ENCODE results near the gene HOXB3.

HOXB3 gene

GRCh38 chr17:48556576-48557401, 33.3 kb downstream of the HOXB3 start:
- DNase-seq (ENCODE audit: low spot score), result no peak

DNA sequence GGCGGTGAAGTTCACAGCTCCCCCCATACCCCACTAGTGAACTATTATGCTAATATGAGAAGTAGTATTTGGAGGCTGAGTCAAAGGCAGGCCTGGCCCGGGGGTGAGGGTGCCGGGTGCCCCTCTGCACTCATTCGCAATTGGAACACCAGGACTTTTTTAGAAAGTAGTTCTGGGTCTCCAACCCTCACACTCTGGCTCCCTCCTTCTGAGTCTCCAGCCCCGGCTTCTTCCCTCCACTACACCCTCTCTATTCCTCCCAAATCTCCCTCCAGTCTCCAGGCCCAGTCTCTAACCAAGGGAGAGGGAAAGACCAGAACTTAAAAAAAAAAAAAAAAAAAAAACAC, 33.8 kb downstream of the HOXB3 start:
- DNase-seq (ENCODE audit: low spot score), result no peak

GRCh38 chr17:48555258-48556228, 34.5 kb downstream of the HOXB3 start:
- DNase-seq (ENCODE audit: low spot score), result peak; percentile 20

GRCh38 chr17:48554412-48555257, 35.4 kb downstream of the HOXB3 start:
- no peak for DNase-seq (ENCODE audit: low spot score)

DNA sequence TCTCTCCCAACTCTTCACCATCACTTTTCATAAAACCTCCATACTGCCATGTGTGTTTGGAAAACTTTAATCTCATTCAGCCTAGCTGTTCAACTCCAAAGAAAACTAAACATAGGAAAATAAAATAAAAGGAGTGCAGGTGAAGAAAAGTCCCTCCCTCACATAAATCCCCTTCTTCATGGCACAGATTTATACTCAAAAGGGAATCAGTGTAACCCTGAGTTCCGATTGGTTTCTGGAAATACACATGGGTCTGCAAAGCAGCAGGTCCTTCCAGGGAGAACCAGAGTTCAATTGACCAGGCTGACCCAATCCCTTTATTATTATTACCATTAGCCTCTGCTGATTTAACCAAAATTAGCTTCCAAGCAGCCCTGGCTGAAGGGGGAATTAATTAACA, 36.2 kb downstream of the HOXB3 start:
- no peak for DNase-seq (ENCODE audit: low spot score)

GRCh38 chr17:48553190-48553547, 36.9 kb downstream of the HOXB3 start:
- no peak for DNase-seq (ENCODE audit: low spot score)

DNA sequence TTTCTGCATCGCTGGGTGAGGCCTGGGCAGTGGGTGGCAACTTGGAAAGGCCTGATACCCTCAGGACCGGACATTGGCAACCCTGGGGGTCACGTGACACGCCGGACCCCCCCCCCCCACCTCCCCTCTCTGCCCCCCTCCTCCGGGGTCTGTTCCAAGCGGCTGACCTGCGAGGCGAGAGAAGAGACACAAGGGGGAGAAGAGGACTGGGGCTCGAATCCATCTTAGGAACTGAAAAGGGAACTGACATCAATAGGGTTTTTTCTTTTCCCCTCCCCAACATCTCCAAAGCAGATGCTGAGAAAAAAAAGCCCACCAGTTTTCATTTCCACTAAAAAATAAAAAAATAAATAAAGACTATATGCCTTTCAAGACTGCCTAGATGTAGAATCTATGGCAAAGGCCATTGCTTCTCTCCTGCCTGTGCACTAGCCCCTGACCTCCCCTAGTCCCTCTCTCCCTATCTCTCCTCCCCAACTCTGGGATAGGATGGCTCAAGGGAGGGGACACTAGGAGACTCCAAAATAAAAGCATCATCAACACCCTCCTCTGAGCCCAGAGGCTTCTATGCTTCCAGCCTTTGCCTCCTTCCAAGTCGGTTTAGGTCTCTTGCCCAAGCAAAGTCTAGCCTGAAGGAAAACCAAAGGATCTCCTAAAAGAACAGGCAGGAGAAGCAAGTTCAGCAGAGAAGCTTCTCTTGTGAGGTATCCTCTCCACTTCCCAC, 37.4 kb downstream of the HOXB3 start:
- DNase-seq (ENCODE audit: low spot score), result no peak

DNA sequence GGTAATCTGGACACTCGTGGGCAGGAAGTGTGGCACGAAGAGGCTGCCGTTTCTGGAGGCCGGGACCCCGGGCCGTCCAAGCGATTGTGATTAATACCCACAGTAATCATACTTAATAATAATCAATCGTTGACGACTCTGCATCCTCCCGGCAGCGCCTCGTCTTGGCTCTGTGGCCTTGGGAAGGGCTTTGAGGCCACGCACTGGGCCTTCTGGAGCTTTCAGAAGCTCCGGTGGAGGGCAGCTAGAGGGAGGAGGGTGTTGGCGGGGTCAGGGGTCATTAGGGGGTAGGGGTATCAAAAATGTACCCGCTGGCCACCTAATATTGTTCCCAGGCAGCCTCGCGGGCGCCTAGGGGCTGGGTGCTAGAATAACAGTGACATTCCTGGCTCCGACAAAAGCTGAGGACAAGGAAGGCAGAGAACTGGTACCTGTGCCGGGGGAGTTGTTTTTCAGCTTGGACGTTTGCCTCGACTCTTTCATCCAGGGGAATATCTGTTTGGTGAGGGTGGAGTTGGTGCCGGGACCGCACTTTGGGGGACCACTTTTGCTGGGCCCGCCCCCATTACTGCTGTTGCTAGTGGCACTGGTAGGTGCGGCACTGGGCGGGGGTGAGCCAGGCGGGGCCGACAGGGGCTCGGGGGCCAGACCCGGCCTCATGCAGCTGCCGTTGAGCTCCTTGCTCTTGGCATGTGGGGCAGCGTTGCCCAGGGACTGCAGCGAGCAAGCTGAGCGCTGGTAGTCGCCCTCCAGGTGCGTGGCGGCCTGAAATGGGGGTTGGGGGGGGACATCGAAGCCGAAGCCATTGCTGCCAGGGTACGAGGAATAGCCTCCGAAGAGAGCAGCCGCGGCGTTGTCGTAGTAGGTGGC, 38.2 kb downstream of the HOXB3 start:
- DNase-seq (ENCODE audit: low spot score), result no peak

GRCh38 chr17:48551214-48551555, 38.9 kb downstream of the HOXB3 start:
- DNase-seq (ENCODE audit: low spot score), result no peak

- DNase-seq (ENCODE audit: low spot score), result no peak
These were observed 39.4 kb downstream of the HOXB3 start for GRCh38 chr17:48550502-48551213.

DNA sequence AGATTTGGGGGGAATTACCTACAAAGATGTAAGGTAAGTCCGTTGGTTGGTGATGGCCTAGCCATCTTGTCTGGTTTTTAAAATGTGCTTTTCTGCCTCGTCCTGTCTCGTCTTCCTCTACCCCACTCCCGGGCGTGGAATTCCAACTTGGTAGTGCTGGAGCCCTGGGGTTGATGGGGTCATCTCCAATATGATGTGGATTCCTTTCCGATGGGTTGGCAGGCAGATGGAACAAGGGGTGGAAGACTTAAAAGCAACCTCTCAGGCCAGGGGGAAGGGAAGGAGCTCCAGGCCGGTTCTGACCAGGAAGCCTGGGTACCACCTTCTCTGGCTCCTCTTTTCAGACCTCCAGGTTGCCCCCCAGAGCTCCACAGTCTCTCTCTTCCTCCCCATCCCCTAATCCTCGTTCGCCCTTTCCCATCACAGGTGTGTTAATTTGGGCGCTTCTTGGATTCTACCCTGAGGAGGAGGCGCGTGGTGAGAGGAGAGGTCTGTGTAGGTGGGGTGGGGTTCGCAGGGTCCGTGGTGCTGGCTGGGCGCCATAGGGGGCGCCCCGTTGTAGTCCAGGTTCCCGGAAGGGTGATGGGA, 40.0 kb downstream of the HOXB3 start:
- no peak for DNase-seq (ENCODE audit: low spot score)

DNA sequence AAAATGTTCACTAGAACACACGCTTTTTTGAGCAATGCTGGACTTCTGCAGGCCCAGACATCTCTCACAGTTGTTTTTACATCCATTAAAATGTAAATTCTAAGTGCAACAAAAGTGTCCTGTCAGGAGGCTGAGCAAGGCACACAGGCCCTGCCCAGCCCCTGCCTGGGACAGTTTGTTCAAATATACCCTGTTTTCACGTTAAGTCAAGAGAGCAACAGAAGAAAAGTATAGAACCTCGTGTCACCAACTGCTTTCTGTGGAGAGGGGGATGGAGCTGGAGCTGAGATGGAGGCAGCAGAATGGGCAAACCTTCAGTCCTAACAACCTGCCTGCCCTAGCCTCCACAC, 40.8 kb downstream of the HOXB3 start:
- DNase-seq (ENCODE audit: low spot score), result no peak

DNA sequence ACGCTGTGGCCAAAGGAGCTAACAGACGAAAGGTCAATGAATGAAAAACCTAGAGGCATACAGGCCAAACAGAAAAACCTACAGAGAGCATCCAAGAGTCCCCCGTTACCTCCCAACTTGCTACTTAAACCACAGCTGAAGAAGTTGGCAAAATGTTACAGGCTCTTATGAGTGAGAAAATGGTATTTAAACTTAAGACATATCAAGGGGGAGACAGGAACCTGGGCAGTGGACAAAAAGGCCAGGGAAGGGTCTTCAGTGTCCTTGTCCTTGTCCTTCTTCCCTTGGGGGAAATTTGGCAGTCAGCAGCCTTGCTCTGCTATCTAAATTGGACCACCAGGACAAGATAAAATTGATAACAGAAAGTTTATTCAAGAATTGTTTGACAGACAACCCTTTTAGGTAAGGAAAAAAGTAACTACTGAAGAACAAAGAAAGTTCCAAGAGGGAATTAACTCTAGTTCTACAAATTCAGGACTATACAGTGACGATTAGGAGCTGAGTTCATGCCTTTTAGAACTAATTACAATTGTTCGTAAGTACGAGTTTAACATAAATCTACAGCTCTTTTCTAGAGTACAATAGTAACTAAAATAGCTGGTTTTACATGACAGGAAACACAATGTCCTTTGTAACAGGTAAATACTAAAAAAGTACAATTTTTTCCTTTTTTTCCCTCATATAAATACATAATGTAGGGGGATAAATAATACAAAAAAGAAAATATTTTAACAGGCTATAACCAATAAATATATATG, 41.3 kb downstream of the HOXB3 start:
- no peak for DNase-seq (ENCODE audit: low spot score)

DNA sequence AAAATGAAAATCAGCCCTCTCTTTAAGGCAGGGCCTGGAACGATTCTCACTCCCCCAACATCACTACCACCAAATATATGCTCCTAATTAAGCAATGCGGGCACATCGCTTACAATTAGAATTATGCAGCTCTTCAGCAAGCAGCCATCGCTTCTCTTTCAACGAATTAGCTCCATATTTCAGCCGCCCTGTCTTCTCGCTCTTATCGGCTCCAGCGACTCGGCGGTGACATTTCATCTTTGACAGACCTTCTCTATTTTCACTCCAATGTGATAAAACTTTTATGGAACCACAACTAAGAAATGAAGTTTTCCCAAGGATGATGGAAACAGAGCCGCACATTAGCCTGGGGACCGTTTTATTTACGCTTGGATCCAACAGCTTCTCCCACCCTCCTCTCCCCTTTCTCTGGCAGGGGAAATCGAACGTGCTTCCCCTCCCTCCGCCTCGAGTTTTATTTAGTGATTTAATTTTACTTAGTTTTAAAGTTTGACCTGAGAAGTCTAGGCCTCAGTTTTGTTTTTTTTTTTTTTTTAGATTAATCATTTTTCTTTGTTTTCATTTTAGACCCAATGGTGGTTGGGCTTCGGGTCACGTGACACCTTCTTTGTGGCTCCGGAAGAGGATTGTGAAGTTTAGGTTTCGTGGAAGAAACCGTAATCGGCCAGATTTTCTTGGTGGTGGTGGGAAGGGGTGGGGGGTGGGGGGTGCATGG, 42.1 kb downstream of the HOXB3 start:
- peak; percentile 44 for DNase-seq (ENCODE audit: low spot score)

DNA sequence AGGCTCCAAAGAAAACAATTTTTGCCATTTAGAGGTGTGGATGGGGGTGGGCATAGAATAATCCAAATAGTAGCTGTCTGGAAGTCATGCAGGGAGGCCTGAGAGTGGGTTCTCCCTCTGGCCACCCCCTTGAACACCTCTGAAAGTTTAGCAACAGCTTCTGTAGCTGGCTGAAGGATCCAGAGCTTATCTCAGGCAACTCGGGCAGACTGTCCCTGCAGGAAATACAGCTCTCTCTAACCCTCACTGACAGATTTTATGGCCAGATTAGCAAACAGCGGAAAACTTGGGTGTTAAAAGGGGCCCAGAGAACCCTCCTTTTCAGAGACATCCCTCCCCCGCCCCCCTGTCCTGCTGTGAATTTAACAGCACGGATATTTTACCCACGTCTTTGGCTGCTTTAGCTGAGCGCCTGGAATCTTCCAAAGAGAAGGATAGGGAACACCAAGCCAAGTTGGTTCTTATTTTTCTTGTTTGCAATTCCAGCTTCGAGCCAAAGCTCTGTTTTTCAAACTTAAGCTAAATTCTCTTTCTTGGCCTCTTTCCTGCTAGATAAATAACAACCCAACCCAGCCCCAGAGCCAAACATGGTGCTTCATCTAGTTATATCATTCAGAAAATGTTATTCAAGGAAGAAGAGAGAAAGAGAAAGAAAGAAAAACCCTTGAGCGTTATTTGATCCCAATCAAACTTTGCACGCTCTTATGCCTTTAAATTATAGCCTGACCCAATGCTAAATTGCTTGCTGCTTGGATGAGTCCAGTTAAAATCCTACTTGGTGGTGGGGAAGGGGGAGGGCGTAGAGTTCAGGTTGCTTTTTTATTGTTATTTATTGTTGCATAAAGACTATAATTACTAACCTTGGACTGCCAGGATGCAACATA, 42.9 kb downstream of the HOXB3 start:
- DNase-seq (ENCODE audit: low spot score), result no peak

DNA sequence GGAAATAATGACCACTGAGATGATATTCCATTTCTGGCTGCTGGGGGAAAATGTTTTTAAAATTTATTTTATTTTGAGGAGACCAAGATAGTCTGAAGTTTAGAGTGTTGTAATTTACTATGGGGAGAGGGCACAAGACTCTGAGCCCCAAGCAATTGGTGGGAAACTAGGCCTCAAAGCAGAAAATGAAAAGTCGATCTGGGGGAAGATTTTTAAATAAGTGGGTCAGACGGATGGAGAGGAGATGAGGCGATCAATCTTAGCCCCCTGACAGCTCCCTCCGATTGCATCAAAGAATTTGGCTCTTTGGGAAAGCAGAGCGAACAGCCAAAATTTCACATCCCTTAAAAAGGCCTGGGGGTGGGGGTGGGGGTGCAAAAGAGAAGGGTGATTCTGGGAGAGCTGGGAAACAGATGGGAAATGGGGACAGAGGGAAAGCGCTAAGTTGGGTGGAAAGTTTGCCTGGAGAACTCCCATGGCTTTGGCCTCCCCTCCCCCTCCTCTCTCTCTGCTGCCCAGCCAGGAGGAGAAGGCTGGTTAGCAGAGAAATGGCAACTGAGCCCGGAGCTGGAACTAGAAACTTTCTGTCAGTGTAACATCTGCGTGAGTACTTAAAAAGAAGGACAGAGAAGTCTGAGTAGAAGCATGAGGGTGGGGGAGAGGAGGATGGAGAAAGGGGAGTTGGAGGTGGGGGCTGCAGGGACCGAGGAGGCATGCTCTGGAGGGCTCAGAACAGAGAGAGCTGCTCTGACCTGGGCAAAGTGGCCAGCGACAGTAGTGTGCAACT, 43.7 kb downstream of the HOXB3 start:
- no peak for DNase-seq (ENCODE audit: low spot score)

- no peak for DNase-seq (ENCODE audit: low spot score)
These were observed 44.5 kb downstream of the HOXB3 start for GRCh38 chr17:48545539-48545938.
